Activated CD4-positive, alpha-beta memory T cell treated with anti-CD3 and anti-CD28 coated beads for 36 hours (primary cell): Measurements from ENCODE around the gene LMNB1. TPM values are rescaled to one million over a fixed set of nuclear protein-coding genes. Genes with fewer than 3 reads are reported as not detected.
"Not testable (repeated sequence)": the region's sequence is repeated elsewhere in the genome, so short reads cannot be mapped to it uniquely, and the experiment has no call there.

Experiments used
- CTCF ChIA-PET: fragments of 350-600 bp; sonication (Branson Sonifier 250); formaldehyde crosslinking; loops from one replicate; lab custom pipeline; 2021; ENCODE audit warnings: antibody characterized with exemption, inconsistent platforms; lab: Charles Lee
- POLR2A ChIA-PET: fragments of 350-600 bp; sonication (Branson Sonifier 250); formaldehyde crosslinking; loops from one replicate; lab custom pipeline; 2021; ENCODE audit warnings: antibody characterized with exemption; lab: Charles Lee
- DNase-seq: peaks from one replicate; pipeline ENCODE4 v3.0.0-alpha.2; 2020
- H3K27ac Mint-ChIP-seq: one replicate; pipeline ENCODE4 v1.8.0; 2021; ENCODE audit warnings: mixed read lengths
- H3K27me3 Mint-ChIP-seq: one replicate; pipeline ENCODE4 v1.8.0; 2021; ENCODE audit warnings: mixed read lengths
- H3K36me3 Mint-ChIP-seq: one replicate; pipeline ENCODE4 v1.8.0; 2021; ENCODE audit warnings: mixed read lengths
- H3K4me1 Mint-ChIP-seq: one replicate; pipeline ENCODE4 v1.8.0; 2021; ENCODE audit warnings: low read depth, mixed read lengths
- H3K4me3 Mint-ChIP-seq: one replicate; pipeline ENCODE4 v1.8.0; 2021; ENCODE audit warnings: mild to moderate bottlenecking, mixed read lengths
- H3K9me3 Mint-ChIP-seq: one replicate; pipeline ENCODE4 v1.8.0; 2021; ENCODE audit warnings: mixed read lengths
- intact Hi-C: fragments of 100-400 bp; cut with micrococcal nuclease; formaldehyde crosslinking; loops from one replicate; pipeline ENCODE4 v1.15.1; 2023
- total RNA-seq, 2 experiments: library from RNA; stranded (reverse); gene quantifications; one replicate each; pipeline ENCODE4 v1.2.3, GENCODE V29; 2021

LMNB1 gene
- total RNA-seq, 2 experiments from 2014 or later: 212 to 215 TPM

GRCh38 chr5:126778675-126779403 lies 1.9 kb downstream of the LMNB1 start:
- Mint-ChIP-seq H3K9me3 (no peaks in the 10 kb centered on the region), H3K4me3 (peak overlapping the region; percentile 97), H3K4me1 (peaks cover 24% of the 10 kb centered on the region), H3K27ac (peak overlapping the region; percentile 99), H3K36me3 (peaks cover 37% of the 10 kb centered on the region), H3K27me3 (no peaks in the 10 kb centered on the region)
- DNase-seq: no peak
- ChIA-PET POLR2A (interaction anchor here (0.7 to 5.8 kb wide), 29 partner anchors 15 to 738 kb away, joined by 3 to 70 read pairs (median 5); partner anchors contain the start of genes C5orf63, MARCHF3, PHAX and PRRC1), CTCF (interaction anchor here (1.1 to 5.9 kb wide), 17 partner anchors 8 to 178 kb away, joined by 4 to 213 read pairs (median 13); partner anchors contain the start of gene PHAX)
- intact Hi-C loops: loop anchor here (1.0 to 2.0 kb wide), 5 partner anchors 31 to 1306 kb away; partner anchors contain the start of genes MARCHF3 and PRRC1

GRCh38 chr5:126780165-126780827 lies 3.4 kb downstream of the LMNB1 start:
- ChIA-PET CTCF (interaction anchor here (0.8 to 5.9 kb wide), 18 partner anchors 9 to 293 kb away, joined by 3 to 213 read pairs (median 9); partner anchors contain the start of genes C5orf63 and PHAX), POLR2A (interaction anchor here (0.6 to 5.8 kb wide), 7 partner anchors 9 to 104 kb away, joined by 3 to 70 read pairs (median 3); no protein-coding TSS in a partner anchor)
- Mint-ChIP-seq H3K4me3 (peak overlapping the region; percentile 97), H3K9me3 (no peaks in the 10 kb centered on the region), H3K4me1 (peaks cover 23% of the 10 kb centered on the region), H3K27me3 (no peaks in the 10 kb centered on the region), H3K27ac (peak overlapping the region; percentile 99), H3K36me3 (peaks cover 37% of the 10 kb centered on the region)
- DNase-seq: peak; percentile 64
- intact Hi-C loops: loop anchor here (1.0 kb wide), 1 partner anchor 104 kb away; no protein-coding TSS in a partner anchor

- H3K4me3 Mint-ChIP-seq, H3K9me3 Mint-ChIP-seq, intact Hi-C loops, H3K27me3 Mint-ChIP-seq: not testable (repeated sequence)
- H3K36me3 Mint-ChIP-seq: peaks cover 11% of the 10 kb centered on the region
- H3K4me1 Mint-ChIP-seq: peaks cover 47% of the 10 kb centered on the region
- DNase-seq: peak; percentile 53
- POLR2A ChIA-PET: interaction anchor here (1.5 kb wide), 1 partner anchor 12 kb away, joined by 8 read pairs; the partner anchor contains the start of gene LMNB1
- peak overlapping the region; percentile 13 for H3K27ac Mint-ChIP-seq
- CTCF ChIA-PET: interaction anchor here (1.3 kb wide), 1 partner anchor 7 kb away, joined by 5 read pairs; no protein-coding TSS in a partner anchor
Observed at GRCh38 chr5:126788409-126788808, 11.5 kb downstream of the LMNB1 start.

- CTCF ChIA-PET: no interaction called here
- DNase-seq: no peak
- POLR2A ChIA-PET: no interaction called here
- peak overlapping the region; percentile 38 for H3K27ac Mint-ChIP-seq
- intact Hi-C loops: no loop called here
- H3K36me3 Mint-ChIP-seq: peaks cover 13% of the 10 kb centered on the region
- no peak overlapping the region for H3K4me3 Mint-ChIP-seq
- no peaks in the 10 kb centered on the region for H3K9me3 Mint-ChIP-seq
- H3K4me1 Mint-ChIP-seq: peaks cover 38% of the 10 kb centered on the region
- H3K27me3 Mint-ChIP-seq: no peaks in the 10 kb centered on the region
Observed at GRCh38 chr5:126793097-126793496, 16.2 kb downstream of the LMNB1 start.

- peaks cover 14% of the 10 kb centered on the region for H3K36me3 Mint-ChIP-seq
- H3K4me1 Mint-ChIP-seq: peaks cover 36% of the 10 kb centered on the region
- POLR2A ChIA-PET, H3K9me3 Mint-ChIP-seq, H3K4me3 Mint-ChIP-seq, DNase-seq, H3K27ac Mint-ChIP-seq, H3K27me3 Mint-ChIP-seq, intact Hi-C loops: not testable (repeated sequence)
- CTCF ChIA-PET: interaction anchor here (1.1 kb wide), 1 partner anchor 16 kb away, joined by 3 read pairs; the partner anchor contains the start of gene LMNB1
Observed at GRCh38 chr5:126793648-126794047, 16.7 kb downstream of the LMNB1 start.

- DNase-seq: no peak
- Mint-ChIP-seq H3K27me3 (no peaks in the 10 kb centered on the region), H3K4me1 (peaks cover 33% of the 10 kb centered on the region), H3K36me3 (peaks cover 13% of the 10 kb centered on the region), H3K4me3 (no peak overlapping the region), H3K27ac (no peak overlapping the region), H3K9me3 (no peaks in the 10 kb centered on the region)
- POLR2A ChIA-PET: no interaction called here
- CTCF ChIA-PET: interaction anchor here (1.1 kb wide), 1 partner anchor 17 kb away, joined by 3 read pairs; the partner anchor contains the start of gene LMNB1
- intact Hi-C loops: no loop called here
Observed at GRCh38 chr5:126794157-126794828, 17.4 kb downstream of the LMNB1 start.

GRCh38 chr5:126799780-126800179 lies 22.8 kb downstream of the LMNB1 start:
- intact Hi-C loops: no loop called here
- POLR2A ChIA-PET: no interaction called here

GRCh38 chr5:126801174-126801991 lies 24.4 kb downstream of the LMNB1 start:
- CTCF ChIA-PET: interaction anchor here (0.6 to 4.0 kb wide), 16 partner anchors 10 to 512 kb away, joined by 3 to 30 read pairs (median 4); partner anchors contain the start of gene PHAX
- POLR2A ChIA-PET: interaction anchor here (1.2 to 1.6 kb wide), 2 partner anchors 10 to 24 kb away, joined by 3 to 6 read pairs; partner anchors contain the start of gene LMNB1
- intact Hi-C loops: no loop called here
- Mint-ChIP-seq H3K4me3 (no peak overlapping the region), H3K36me3 (peaks cover 30% of the 10 kb centered on the region), H3K9me3 (no peaks in the 10 kb centered on the region), H3K4me1 (peaks cover 41% of the 10 kb centered on the region), H3K27me3 (no peaks in the 10 kb centered on the region), H3K27ac (no peak overlapping the region)
- no peak for DNase-seq

More at GRCh38 chr5:126799780-126800179, 22.8 kb downstream of the LMNB1 start:
- Mint-ChIP-seq H3K9me3 (no peaks in the 10 kb centered on the region), H3K4me1 (peaks cover 38% of the 10 kb centered on the region), H3K27me3 (no peaks in the 10 kb centered on the region), H3K4me3 (no peak overlapping the region), H3K27ac (no peak overlapping the region), H3K36me3 (peaks cover 18% of the 10 kb centered on the region)
- CTCF ChIA-PET: interaction anchor here (4.0 kb wide), 1 partner anchor 19 kb away, joined by 30 read pairs; no protein-coding TSS in a partner anchor
- no peak for DNase-seq

GRCh38 chr5:126801992-126802294 lies 25.0 kb downstream of the LMNB1 start:
- Mint-ChIP-seq H3K4me1 (peaks cover 40% of the 10 kb centered on the region), H3K9me3 (no peaks in the 10 kb centered on the region), H3K27ac (no peak overlapping the region), H3K36me3 (peaks cover 35% of the 10 kb centered on the region), H3K4me3 (no peak overlapping the region), H3K27me3 (no peaks in the 10 kb centered on the region)
- no peak for DNase-seq
- ChIA-PET CTCF (interaction anchor here (0.7 to 4.0 kb wide), 12 partner anchors 10 to 201 kb away, joined by 3 to 30 read pairs (median 5); partner anchors contain the start of gene PHAX), POLR2A (interaction anchor here (1.2 to 1.6 kb wide), 2 partner anchors 9 to 24 kb away, joined by 3 to 6 read pairs; partner anchors contain the start of gene LMNB1)
- intact Hi-C loops: no loop called here

GRCh38 chr5:126805063-126805462 lies 28.1 kb downstream of the LMNB1 start:
- intact Hi-C loops: no loop called here
- DNase-seq: no peak
- POLR2A ChIA-PET: interaction anchor here (1.0 to 1.8 kb wide), 2 partner anchors 10 to 27 kb away, joined by 4 to 7 read pairs; no protein-coding TSS in a partner anchor
- H3K4me3 Mint-ChIP-seq: no peak overlapping the region
- CTCF ChIA-PET: interaction anchor here (1.2 to 2.7 kb wide), 2 partner anchors 128 to 129 kb away, joined by 3 to 7 read pairs; no protein-coding TSS in a partner anchor
- H3K4me1 Mint-ChIP-seq: peaks cover 40% of the 10 kb centered on the region
- no peaks in the 10 kb centered on the region for H3K9me3 Mint-ChIP-seq
- peaks cover 34% of the 10 kb centered on the region for H3K36me3 Mint-ChIP-seq
- H3K27me3 Mint-ChIP-seq: no peaks in the 10 kb centered on the region
- H3K27ac Mint-ChIP-seq: no peak overlapping the region
